Neural crest cell (in vitro differentiated cells): ENCODE data around the gene DGKG. TPM values are rescaled to one million over a fixed set of nuclear protein-coding genes. Genes with fewer than 3 reads are reported as not detected.

ENCODE experiments used
- DNase-seq: peaks from one replicate; pipeline ENCODE4 v3.0.0; 2021; ENCODE audit warnings: low read depth, mixed read lengths, low spot score
- H3K27ac Mint-ChIP-seq: one replicate; pipeline ENCODE4 v1.8.0; 2021; ENCODE audit warnings: mild to moderate bottlenecking, mixed read lengths; ENCODE audit not compliant: unreplicated experiment
- H3K27me3 Mint-ChIP-seq: 2 replicates; pipeline ENCODE4 v1.8.0; 2021; ENCODE audit warnings: low read depth, mild to moderate bottlenecking, mixed read lengths
- H3K36me3 Mint-ChIP-seq: 2 replicates; pipeline ENCODE4 v1.8.0; 2021; ENCODE audit warnings: low read depth, mild to moderate bottlenecking, mixed read lengths
- H3K4me1 Mint-ChIP-seq: 2 replicates; pipeline ENCODE4 v1.8.0; 2021; ENCODE audit warnings: mixed read lengths
- H3K4me3 Mint-ChIP-seq: one replicate; pipeline ENCODE4 v1.8.0; 2021; ENCODE audit warnings: mild to moderate bottlenecking, mixed read lengths
- H3K9me3 Mint-ChIP-seq: 2 replicates; pipeline ENCODE4 v1.8.0; 2021; ENCODE audit warnings: mixed read lengths
- long read RNA-seq: library from polyadenylated mRNA; unstranded; transcript quantifications from one replicate; pipeline ENCODE4 v2.0.0, GENCODE V29; 2020
- total RNA-seq: library from RNA; stranded (reverse); gene quantifications from 2 replicates; pipeline ENCODE4 v1.2.1, GENCODE V29; 2021
- TF ChIP-seq, protein P1 (sequence below): fragments of 200-600 bp; sonication (generic); conservative IDR thresholded peaks from 2 replicates; pipeline ENCODE4 v1.5.0; 2021; ENCODE audit warnings: antibody characterized with exemption, mild to moderate bottlenecking

The DGKG gene
- 0.18 TPM in 1 of 2 replicates, not detected in the other for total RNA-seq
- long read RNA-seq, partial matches to known transcripts = 0 of 1 reads
- long read RNA-seq, other reads (novel, unspliced or antisense) = 0 of 1 reads

DNA sequence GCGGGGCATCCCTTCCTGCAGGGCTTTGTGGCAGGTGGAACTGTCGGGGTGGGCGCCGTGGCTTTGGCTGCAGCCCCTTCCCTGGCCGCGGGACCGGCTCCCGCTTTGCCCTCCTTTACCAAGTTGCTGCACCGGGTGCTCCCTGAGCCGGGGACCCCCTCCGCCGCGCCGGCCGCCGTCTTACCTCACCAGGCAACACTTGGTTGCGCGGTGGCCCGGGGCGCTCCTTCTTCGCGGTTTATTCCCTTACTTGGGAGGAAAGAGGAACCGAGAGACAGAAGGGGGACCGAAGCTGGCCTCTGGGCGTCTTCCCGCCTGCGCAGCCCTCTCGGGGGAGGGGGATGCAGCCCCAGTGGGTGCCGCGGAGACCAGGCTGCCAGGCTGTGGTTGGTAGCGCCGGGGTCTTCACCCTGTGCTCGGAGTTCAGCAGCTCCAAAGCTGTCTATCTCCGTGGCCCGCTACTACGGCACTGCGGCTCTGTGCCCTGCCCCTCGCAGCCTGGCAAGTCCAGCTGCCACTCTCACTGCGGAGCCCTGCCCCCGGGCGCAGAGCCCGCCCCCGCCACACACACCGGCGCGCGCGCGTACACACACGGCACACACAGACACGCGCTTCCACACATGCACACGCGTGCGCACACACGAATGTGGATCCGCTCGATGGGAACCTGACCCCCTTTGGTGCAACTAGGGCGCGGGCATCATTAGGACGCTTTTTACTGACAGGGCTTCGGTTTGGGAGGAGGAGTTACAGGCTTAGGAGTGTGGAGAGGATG lies at the start of gene DGKG:
TSS of gene DGKG (minus strand) at position 473 of the 775 bp plus-strand sequence. CDS start 41,775 bp downstream, outside the sequence.
- H3K36me3 Mint-ChIP-seq = no peaks in the 10 kb centered on the region
- TF ChIP-seq, protein P1, sequence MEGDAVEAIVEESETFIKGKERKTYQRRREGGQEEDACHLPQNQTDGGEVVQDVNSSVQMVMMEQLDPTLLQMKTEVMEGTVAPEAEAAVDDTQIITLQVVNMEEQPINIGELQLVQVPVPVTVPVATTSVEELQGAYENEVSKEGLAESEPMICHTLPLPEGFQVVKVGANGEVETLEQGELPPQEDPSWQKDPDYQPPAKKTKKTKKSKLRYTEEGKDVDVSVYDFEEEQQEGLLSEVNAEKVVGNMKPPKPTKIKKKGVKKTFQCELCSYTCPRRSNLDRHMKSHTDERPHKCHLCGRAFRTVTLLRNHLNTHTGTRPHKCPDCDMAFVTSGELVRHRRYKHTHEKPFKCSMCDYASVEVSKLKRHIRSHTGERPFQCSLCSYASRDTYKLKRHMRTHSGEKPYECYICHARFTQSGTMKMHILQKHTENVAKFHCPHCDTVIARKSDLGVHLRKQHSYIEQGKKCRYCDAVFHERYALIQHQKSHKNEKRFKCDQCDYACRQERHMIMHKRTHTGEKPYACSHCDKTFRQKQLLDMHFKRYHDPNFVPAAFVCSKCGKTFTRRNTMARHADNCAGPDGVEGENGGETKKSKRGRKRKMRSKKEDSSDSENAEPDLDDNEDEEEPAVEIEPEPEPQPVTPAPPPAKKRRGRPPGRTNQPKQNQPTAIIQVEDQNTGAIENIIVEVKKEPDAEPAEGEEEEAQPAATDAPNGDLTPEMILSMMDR = no peak
- H3K27ac Mint-ChIP-seq = no peak within 1 kb of the TSS
- no peak for DNase-seq
- H3K4me1 Mint-ChIP-seq = peaks cover 18% of the 10 kb centered on the region
- peak within 1 kb of the TSS; percentile 75 for H3K4me3 Mint-ChIP-seq
- H3K27me3 Mint-ChIP-seq = peaks cover 84% of the 10 kb centered on the region
- no peaks in the 10 kb centered on the region for H3K9me3 Mint-ChIP-seq

DNA sequence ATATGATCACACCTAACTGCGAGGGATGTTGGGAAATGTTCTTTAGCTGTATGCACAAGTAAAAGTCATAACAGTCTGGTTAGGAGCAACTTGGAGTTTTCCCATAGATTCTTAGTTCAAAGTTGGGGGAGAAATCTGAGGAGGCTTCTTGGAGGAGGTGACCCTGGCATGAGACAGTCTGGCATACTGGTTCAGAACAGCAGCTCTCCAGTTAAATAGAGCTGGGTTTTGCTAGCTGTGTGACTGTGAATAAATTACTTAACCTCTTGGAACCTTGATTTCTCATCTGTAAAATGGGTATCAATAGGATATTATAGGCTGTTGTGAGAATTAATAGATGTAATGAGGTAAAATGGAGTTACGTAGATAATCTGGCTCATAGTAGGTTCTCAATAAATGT lies 49.1 kb upstream of the DGKG start:
- H3K27me3 Mint-ChIP-seq = peaks cover 45% of the 10 kb centered on the region
- TF ChIP-seq, protein P1 = no peak
- no peak for DNase-seq

DNA sequence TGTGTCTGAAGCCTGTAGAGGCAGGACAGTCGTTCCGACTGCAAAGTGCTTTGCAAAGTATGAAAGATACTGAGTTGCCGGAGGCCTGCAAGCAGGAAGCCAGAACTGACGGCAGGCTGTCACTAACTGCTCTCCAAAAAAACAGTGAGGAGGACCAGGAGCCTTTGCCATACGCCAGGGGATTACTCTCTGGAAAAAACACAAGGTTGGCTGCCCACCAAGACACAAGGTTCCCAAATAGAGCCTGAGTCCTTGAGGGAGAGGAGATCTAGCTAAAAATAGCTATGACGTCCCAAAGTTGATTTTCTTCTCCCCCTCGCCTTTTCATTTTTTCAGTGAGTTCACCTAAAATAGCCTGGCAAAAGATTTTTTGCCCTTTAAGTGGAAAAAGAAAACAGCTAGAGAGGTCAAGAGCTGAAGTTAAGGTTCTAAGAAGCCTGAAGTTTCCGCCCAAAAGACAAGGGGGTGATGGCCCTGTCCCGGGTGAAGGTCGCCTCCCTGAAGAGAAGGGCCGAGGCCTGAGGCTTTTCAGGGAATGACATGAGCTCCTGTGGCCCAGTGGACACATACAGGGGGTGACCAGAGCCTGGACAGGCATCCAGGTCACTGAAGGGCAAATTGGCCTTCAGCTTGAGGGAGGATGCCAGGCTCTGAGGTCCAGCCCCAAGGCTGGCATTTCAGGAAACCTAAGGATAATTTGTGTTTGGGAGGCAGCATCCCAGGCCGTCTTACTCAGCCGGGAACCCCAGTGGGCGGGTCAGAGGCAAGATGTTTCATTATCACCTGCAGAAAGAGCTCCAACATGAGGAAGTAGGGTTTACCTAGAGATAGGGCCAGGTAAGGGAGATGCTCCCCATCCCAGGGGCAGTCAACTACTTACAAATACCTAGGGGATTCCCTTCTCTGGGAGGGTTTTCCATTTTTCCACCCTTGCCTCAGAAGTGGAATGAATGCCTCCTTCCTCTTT lies 44.9 kb upstream of the DGKG start:
- no peak overlapping the region for H3K27ac Mint-ChIP-seq
- TF ChIP-seq, protein P1 = no peak
- DNase-seq = no peak

More for the DNA sequence above, 49.1 kb upstream of the DGKG start:
- Mint-ChIP-seq H3K4me3 (no peak overlapping the region), H3K4me1 (peaks cover 12% of the 10 kb centered on the region), H3K27ac (peak overlapping the region; percentile 51), H3K9me3 (no peaks in the 10 kb centered on the region), H3K36me3 (no peaks in the 10 kb centered on the region)

DNA sequence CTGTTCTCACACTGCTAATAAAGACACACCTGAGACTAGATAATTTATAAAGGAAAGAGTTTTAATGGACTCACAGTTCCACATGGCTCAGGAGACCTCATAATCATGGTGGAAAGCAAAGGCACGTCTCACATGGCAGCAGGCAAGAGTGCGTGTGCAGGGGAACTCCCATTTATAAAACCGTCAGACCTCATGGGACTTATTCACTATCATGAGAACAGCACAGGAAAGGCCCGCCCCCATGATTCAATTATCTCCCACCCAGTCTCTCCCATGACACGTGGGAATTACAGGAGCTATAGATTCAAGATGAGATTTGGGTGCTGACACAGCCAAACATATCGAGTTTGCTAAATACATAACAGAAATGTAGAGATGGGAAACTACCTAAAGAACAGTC lies 39.5 kb upstream of the DGKG start:
- Mint-ChIP-seq H3K4me1 (no peaks in the 10 kb centered on the region), H3K4me3 (no peak overlapping the region), H3K9me3 (no peaks in the 10 kb centered on the region), H3K27ac (no peak overlapping the region), H3K27me3 (peaks cover 11% of the 10 kb centered on the region), H3K36me3 (no peaks in the 10 kb centered on the region)
- DNase-seq = no peak
- TF ChIP-seq, protein P1 = no peak

More for the DNA sequence above, 44.9 kb upstream of the DGKG start:
- H3K27me3 Mint-ChIP-seq = peaks cover 5% of the 10 kb centered on the region
- H3K4me1 Mint-ChIP-seq = no peaks in the 10 kb centered on the region
- H3K9me3 Mint-ChIP-seq = no peaks in the 10 kb centered on the region
- no peaks in the 10 kb centered on the region for H3K36me3 Mint-ChIP-seq
- H3K4me3 Mint-ChIP-seq = no peak overlapping the region

DNA sequence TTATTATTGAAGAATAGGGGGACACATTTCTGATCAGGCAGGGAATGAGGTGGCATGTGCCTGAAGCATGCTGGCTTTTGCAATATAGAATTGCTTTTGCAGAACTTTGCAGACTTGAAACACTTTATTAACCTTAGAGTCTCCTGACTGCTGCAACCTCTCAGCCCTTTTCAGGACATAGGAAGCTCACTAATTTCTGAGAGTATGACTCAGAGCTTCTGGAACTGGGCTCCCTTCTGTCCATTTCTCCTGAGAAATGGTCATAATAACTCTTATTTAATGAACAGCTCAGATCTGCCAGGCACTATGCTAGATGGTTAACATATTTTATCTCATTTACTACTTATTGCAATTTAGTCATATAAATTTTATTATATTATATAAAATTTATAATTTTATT lies 38.6 kb upstream of the DGKG start:
- Mint-ChIP-seq H3K4me1 (no peaks in the 10 kb centered on the region), H3K27ac (no peak overlapping the region), H3K4me3 (no peak overlapping the region), H3K36me3 (no peaks in the 10 kb centered on the region), H3K27me3 (peaks cover 11% of the 10 kb centered on the region), H3K9me3 (no peaks in the 10 kb centered on the region)
- TF ChIP-seq, protein P1 = no peak
- DNase-seq = no peak
